Femur (tissue), 1 donor: Measurements from ENCODE around the gene SNRPD2.
"Not testable (repeated sequence)": the region's sequence is repeated elsewhere in the genome, so short reads cannot be mapped to it uniquely, and the experiment has no call there.

Experiments used
- DNase-seq: peaks from one replicate; pipeline ENCODE4 v3.0.0-alpha.2; 2017

The SNRPD2 gene

DNA sequence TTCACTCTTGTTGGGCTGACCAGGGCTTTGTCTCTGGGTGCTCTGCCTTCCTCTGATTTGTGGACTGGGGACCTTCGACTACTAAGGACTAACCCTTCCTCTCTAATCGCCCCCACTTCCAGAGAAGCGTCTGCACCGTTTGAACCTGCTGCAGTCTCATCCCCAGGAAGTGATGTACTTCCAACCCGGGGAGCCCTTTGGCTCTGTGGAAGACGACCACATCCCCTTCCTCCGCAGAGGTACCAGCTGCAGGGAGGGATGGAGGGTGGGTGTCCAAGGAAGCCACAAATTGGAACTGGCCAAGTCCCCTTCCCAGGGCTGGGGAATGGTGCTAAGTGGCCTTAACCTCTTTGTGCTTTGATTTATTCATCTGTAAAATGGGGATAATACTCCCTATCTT is 9.9 kb upstream of the SNRPD2 start:
- no peak for DNase-seq

DNA sequence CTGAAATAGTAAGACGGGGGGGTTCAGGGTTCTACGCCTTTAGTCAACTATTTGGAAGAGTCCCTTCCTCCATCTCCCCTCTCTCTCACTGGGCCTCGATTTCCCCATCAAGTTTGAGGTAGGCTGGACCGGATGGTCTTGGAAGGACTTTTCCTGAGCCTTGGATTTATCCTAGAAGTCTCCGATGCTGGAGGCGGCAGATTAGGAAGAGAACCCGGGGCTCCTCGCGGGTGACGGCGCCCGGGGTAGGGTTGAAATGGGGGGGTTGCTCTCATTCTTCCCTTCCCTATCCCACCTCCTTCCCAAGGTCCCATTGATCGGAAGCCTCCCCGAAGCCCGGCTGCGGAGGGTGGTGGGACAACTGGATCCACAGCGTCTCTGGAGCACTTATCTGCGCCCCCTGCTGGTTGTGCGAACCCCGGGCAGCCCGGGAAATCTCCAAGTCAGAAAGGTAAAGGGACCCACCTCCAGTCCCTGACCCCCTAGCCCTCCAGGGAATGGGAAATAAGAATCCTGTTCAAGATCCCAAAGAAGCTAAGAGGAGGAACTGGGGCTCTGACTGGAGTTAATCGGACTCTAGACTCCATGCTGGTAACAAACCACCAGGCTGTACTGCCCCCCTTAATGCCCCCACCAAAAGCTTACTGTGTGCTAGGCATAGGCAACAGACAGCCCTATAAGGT is 1.5 kb upstream of the SNRPD2 start:
- DNase-seq: peak; percentile 83

DNA sequence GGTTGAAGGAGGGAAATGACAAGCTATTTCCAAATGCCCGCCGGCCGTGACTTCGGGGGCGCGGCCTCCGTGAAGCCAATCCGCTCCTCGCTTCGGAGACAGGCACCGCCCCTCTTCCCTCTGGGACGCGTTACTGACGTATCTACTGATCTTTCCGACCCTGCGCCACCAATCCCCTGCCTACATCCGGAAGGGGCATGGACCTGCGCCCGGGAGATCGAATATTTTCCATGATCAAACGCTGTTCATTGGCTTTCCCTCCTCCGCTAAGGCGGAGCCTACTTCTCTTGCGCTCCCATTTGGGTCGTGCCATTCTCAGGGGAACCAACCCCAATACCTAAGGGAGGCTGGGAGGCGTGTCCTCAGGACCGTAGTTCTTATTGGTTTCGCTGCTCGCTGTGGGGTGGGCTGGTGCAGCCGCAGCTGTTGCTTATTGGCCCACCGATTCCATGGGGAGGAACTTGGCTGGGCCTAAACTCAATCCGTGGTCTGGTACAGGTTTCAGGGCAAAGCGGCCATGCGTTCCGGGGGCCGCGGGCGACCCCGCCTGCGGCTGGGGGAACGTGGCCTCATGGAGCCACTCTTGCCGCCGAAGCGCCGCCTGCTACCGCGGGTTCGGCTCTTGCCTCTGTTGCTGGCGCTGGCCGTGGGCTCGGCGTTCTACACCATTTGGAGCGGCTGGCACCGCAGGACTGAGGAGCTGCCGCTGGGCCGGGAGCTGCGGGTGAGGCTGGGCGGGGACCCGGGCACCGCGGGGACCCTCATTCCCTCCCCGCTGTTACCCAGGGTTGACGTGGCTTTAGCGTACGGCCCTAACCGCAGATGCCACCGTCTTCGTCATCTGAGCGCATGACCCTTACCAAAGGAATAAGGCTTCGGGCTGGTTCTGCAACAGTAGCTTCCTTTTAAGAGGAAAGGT is 693 bp upstream of the SNRPD2 start, which contains the start of gene QPCTL:
Gene QPCTL, plus strand, starts transcription at position 480 of the 919 bp plus-strand sequence. Its CDS starts 38 bp downstream, at position 518.
- DNase-seq: peak; percentile 97

DNA sequence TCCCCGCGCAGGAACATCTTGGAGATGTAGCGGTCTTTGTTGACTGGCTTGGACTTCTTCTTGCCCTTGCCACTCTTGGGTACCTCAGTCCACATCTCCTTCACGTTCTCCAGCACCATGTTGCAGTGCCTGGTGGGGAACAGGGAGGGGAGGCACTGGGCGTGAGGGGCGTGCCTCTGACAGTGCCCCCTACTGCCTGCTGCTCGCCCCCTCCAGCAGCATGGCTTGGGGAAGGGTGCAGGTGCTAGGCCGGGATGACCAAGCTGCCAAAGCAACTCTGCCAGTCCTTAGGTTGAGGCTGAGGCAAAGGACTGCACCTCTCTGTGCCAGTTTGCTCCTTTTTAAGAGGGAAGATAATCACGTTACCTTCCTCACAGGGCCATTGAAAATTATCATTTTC is 4.2 kb downstream of the SNRPD2 start:
- DNase-seq: no peak

DNA sequence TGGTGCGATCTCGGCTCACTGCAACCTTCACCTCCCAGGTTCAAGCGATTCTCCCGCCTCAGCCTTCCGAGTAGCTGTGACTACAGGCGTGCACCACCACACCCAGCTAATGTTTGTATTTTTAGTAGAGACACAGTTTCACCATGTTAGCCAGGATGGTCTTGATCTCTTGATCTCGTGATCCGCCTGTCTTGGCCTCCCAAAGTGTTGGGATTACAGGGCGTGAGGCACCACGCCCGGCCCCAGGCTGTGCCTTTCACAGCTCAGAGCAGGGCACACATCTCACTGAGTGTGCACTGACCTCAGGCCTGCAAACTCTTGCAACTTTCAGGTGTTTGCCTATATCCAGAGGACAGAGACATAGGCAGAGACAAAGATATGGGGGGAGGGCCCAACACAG is 6.7 kb downstream of the SNRPD2 start:
- DNase-seq: not testable (repeated sequence)

DNA sequence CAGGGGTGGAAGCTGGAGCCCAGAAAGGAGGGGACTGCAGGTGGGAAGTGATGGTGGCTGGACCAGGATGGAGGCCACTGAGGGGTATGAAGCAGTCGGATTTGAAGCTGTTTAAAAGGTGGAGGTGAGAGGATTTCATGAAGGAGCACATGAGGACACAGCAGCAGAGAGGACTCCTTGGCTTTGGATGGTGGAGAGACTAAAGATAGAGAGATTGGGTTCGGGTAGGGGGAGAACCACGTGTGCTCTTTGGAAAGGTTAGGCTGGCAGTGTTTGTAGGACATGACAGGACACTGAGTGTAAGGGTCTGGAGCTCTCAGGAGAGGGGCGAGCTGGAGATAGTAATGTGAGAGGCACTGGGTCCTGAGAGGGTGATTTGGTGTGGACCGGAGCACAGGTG is 8.8 kb downstream of the SNRPD2 start:
- DNase-seq: no peak

DNA sequence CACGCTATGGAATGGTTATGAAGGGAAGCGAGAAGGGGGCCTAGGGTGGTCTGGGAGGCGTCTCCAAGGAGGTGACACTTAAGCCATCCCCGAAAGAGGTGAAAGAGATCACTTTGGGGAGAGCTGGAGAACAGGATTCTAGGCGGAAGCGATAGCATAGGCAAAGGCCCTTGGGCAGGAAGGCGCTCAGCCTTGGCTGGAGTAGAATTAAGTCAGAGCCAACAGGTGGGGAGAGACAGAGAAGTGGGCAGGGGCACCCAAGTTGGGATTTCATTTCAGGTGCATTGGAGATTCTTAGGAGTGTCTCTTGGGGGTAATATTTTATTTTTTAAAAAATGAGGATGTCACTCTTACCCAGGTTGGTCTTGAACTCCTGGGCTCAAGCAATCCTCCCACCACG is 9.6 kb downstream of the SNRPD2 start:
- no peak for DNase-seq

DNA sequence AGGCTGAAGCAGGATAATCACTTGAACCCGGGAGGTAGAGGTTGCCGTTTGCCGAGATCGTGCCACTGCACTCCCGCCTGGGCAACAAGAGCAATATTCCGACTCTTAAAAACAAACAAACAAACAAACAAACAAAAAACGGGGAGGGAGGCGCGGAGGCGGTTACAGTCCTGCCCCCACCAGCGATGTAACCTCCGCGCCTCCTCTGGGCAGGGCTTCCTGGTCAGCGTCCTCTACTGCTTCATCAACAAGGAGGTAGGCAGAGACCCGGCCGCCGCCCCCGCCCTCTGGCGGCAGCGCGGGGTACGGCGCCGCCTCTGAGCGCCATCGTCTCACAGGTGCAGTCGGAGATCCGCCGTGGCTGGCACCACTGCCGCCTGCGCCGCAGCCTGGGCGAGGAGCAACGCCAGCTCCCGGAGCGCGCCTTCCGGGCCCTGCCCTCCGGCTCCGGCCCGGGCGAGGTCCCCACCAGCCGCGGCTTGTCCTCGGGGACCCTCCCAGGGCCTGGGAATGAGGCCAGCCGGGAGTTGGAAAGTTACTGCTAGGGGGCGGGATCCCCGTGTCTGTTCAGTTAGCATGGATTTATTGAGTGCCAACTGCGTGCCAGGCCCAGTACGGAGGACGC is 10.2 kb downstream of the SNRPD2 start:
- peak; percentile 87 for DNase-seq

DNA sequence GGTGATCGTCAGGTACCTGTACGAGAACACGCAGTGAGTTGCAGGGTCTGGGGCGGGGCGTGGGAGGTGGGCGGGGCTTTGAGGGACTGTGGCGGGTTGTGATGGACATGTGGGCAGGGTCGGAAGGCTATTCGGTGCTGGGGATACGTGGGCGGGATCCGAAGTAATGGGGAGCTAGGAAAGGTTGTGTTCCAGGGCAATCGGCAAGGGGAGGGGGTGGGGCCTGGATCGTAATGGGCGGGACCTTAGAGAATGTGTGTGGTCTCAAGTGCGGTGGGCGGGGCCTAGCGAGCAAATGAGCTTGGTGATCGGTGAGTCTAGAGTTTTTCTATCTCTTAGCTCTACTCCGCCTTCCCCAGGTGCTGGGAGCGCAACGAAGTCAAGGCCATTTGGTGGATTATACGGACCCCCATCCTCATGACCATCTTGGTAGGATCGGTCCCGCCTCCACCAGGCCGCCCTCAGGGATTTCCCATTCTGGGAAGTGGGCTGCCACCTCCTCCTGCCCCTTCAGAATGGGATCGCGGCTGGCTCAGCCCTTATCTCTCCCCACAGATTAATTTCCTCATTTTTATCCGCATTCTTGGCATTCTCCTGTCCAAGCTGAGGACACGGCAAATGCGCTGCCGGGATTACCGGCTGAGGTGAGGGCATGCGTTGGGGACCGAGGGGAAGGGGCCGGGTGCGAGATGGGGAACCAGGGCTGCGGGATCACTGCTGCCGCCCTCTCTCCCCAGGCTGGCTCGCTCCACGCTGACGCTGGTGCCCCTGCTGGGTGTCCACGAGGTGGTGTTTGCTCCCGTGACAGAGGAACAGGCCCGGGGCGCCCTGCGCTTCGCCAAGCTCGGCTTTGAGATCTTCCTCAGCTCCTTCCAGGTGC is 14.2 kb downstream of the SNRPD2 start:
- peak; percentile 67 for DNase-seq

DNA sequence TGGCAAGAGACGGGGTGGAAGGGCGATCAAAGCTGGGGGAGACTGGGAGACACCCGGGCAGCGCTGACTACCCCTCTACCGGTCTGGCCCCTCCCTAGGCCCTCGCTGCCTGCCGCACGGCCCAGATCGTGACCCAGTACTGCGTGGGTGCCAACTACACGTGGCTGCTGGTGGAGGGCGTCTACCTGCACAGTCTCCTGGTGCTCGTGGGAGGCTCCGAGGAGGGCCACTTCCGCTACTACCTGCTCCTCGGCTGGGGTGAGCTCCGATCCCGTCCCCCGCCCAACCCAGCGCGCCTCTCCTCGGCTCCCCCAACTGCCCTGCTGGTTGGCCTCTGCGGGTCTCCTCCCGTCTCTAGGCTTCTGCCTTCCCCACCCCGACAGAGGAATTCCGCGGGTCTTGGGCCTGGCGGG is 14.9 kb downstream of the SNRPD2 start:
- no peak for DNase-seq

DNA sequence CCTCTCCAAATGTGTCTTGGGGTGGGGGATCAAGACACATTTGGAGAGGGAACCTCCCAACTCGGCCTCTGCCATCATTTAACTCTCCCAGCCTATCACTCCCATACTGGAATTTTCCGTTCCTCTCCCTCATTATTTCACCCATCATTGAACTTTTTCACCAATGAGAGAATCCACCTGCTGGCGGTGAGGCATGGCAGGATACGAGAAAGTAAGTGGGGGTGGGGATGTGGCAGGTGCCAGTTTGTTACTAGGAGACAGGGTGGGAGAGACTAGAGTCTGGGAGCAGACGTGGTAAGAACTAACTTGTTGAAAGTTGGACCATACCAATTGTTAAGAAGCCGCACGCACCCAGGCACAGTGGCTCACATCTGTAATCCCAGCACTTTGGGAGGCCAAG is 16.8 kb downstream of the SNRPD2 start:
- no peak for DNase-seq

DNA sequence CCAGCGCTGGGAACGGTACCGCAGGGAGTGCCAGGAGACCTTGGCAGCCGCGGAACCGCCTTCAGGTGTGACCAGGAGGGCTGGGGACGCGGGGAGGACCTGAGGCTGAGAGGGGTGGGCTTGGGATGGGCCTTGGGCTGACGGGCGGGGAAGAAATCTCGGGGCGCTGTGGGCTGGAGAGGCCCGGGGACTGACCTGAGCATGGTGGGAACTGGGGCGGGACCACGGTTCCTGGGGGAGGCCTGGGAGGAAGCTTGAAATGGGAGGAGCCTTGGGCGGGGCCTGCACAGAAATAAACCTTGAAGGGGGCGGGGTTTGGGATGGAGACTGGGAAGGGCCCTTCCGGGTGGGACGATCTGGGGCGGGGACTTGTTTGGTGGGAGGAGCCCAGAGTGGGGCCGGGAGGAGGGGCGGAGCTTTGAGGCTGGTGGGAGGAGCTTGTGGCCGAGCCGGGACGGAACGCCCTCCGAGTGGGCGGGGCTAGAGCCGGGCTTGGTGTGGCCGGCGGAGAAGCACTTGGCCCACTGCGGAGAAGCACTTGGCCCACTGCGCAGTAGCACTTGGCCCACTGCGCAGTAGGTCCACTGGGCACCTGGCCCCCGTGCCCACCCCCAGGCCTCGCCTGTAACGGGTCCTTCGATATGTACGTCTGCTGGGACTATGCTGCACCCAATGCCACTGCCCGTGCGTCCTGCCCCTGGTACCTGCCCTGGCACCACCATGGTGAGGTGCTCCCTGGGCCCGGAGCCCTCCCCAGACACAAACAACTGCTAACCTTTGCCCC is 20.9 kb downstream of the SNRPD2 start:
- DNase-seq: peak; percentile 68

DNA sequence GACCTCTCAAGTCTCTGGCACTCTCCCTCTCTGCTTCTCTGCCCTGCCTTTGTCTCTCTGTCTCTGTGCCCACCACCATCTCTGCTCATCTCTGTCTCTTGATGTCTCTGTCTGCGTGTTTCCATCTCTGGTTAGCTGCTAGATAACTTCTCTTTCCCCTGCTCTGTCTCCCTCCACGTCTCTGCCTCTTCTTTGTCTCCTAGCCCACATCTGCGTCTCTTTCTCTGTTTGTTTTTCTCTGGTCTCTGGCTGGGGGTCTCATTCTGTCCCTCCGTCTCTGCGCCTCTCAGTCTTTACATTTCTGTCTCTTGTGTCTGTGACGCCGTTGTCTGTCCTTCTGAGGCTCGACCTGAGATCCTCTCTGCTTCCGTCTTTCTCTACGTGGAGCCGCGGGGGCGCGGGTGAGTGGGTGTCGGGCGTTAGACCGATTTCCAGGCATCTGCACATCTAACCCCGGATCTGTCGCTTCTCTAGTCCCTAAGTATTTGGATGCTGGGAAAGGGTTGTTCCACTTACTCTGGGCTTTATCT is 23.3 kb downstream of the SNRPD2 start:
- DNase-seq: no peak

DNA sequence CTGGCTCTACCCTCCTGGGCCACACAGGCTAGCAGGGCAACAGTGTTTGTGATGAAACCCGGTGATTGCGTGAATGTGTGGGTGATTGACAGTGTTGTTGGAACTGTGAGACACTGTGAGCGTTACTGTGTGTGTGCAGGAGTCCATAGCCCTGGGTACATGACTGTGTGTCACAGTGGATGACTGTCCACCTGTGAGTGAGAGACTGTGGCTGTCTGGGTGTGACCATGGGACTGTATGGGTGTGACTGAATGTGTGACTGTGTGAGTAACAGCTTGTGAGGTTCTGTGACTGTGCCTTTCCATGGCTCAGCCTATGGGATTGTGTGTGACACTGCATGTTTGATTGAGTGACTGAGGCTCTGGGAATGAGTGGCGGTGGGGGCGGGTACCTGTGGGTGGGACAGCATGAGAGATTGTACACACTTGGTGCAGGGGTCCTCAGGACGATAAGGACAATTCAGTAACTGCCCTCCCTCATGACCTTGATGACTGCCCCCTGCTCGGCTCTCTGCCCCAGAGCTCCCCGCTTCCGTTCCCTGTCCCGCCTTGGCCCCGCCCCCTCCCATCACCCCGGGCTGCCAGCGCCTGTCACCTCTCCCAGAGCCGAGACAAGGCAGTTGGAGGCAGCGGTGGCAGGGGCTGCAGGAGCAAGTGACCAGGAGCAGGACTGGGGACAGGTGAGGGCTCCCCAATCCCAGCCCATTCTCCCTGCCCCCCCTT is 24.0 kb downstream of the SNRPD2 start, which contains the start of gene GIPR:
Gene GIPR, plus strand, starts transcription at position 602 of the 722 bp plus-strand sequence. CDS start 1,300 bp downstream, outside the sequence.
- DNase-seq: no peak

DNA sequence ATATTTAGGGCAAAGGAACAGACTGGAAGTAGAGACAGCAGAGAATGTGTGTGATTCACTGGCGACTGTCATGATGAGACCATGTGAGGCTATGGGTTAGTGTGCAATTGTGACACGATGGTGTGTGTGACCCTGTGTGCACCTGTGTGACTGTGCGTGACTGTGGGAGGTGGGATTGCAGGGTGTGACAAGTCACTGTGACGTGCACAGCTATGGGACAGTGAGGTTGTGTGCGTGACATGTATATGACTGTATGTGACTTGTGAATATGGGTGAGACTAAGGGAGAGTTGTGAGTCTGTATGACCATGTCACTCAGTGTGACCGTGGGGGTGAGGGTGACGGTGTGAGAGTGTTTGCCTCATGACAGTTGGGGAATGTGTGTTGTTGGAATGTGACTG is 27.2 kb downstream of the SNRPD2 start:
- no peak for DNase-seq

DNA sequence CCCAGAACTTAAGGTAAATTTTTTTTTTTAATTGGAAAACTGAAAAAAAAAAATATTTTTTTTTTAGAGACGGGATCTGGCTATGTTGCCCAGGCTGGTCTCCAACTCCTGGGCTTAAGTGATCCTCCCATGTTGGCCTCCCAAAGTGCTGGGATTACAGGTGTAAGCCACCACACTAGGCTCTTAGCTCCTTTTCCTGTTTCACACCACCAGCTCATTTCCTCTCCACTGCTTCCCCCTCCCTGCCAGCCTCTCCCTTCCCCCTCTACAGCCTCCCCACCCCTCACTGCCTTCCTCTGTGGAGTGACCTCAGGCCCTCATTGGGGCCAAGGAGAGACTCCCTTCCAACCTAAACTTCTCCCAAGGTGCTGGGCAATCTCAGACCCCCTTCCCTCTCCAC is 28.0 kb downstream of the SNRPD2 start:
- no peak for DNase-seq

DNA sequence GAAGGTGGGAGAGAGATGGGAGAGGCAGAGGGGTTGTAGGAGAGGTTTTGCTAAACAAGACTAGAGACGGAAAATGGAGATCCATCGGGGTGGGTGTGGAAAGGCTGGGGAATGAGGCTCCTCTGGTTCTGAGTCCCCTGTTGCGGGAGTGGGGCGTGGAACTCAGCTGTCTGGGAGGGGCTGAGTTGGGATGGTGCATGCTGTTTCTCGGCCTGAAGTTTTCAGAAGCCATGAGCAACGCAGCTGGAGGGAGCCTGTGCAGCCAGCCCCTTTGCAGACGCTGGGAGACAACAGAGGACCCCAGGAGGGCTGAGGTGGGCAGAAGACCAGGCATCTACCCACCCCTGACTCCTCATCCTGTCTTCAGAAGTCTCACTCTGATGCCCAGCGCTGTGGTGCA is 31.1 kb downstream of the SNRPD2 start:
- no peak for DNase-seq

DNA sequence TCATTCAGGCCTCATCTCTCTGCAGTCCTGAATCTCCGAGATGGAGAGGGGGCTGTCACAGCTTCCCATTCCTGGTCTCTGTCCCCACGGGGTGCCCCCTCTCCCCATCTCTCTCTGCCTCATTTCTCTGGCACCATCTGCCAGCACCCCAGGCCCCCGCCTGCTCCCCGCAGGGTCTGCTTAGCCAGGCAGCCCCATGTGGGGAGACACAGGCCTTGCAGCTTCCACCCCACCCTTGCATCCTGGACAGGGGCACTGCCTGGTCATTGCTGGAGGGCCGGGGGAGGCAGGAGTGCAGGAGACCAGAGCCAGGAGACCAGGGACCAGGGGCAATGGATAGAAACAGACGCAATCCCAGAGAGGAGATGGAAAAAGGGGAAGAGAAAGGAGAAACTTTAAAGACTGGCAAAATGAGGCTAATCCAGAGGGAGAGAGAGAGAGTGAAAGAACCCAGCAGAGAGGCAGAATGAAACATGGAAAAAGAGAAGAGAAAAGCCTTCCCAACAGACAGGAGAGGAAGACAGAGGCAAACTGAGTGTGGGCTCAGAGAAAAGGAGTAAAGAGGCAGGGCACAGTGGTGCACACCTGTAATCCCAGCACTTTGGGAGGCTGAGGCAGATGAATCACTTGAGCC is 32.5 kb downstream of the SNRPD2 start:
- no peak for DNase-seq

DNA sequence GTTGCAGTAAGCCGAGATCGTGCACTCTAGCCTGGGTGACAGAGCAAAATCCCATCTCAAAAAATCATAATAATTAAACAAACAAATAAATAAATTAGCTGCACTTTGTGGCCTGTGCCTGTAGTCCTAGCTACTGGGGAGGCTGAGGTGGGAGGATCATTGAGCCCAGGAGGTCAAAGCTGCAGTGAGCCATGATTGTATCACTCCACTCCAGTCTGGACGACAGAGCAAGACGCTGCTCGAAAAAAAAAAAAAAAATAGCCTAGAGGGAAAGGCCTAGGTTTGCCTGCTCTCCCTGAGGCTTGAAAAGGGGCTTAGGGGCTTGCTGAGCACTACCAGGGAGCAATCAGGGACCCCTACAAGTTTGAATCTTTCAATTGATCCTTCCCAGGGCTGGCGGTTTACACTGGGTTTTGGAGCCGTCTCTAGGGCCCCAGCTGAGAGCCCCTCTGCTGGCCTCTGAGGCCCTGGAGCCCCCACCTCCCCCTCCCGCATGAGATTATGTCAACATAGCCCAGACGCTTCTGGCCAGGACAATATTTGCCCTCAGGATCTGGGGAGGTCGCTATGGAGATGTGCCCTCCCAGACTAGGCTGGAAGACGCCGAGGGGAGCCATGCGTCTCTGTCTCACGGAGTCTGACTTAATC is 34.1 kb downstream of the SNRPD2 start:
- no peak for DNase-seq

DNA sequence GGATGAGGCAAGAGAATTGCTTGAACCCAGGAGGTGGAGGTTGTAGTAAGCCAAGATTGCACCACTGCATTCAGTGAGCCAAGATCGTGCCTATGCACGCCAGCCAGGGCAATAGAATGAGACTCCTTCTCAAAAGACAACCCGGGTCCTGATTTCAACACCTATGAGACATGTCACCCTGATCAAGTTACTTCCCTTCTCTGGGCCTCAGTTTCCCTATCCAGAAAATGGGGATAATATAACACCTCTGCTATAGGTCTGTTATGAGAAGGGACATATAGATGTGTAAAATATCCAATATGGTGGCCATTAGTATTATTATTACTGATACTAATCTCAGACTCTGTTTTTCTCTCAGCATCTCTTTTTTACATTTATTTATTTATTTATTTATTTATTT is 36.7 kb downstream of the SNRPD2 start:
- DNase-seq: no peak
